Middle frontal gyrus (tissue), 1 donor: Measurements from ENCODE around the gene ADRA2B.

Source experiments
- DNase-seq: peaks from one replicate; pipeline ENCODE4 v3.0.0-alpha.2; 2015; ENCODE audit warnings: low spot score; ENCODE audit errors: extremely low spot score

ADRA2B gene

GRCh38 chr2:96105994-96106715, 10.2 kb downstream of the ADRA2B start:
- no peak for DNase-seq

- DNase-seq, result no peak
Observed at GRCh38 chr2:96105152-96105915, 11.0 kb downstream of the ADRA2B start.

- DNase-seq, result no peak
Observed at GRCh38 chr2:96104487-96104861, 11.9 kb downstream of the ADRA2B start.

GRCh38 chr2:96103761-96104486, 12.4 kb downstream of the ADRA2B start:
- no peak for DNase-seq

GRCh38 chr2:96103187-96103601, 13.2 kb downstream of the ADRA2B start:
- no peak for DNase-seq

GRCh38 chr2:96102596-96103186, 13.7 kb downstream of the ADRA2B start:
- no peak for DNase-seq

GRCh38 chr2:96100893-96101304, 15.5 kb downstream of the ADRA2B start:
- no peak for DNase-seq

- DNase-seq, result no peak
Observed at GRCh38 chr2:96099861-96100798, 16.2 kb downstream of the ADRA2B start.

GRCh38 chr2:96098900-96099590, 17.3 kb downstream of the ADRA2B start:
- DNase-seq, result no peak

- DNase-seq, result no peak
Observed at GRCh38 chr2:96097951-96098823, 18.2 kb downstream of the ADRA2B start.

- DNase-seq, result no peak
Observed at GRCh38 chr2:96097441-96097840, 18.9 kb downstream of the ADRA2B start.

GRCh38 chr2:96095116-96095636, 21.2 kb downstream of the ADRA2B start:
- no peak for DNase-seq

- DNase-seq, result no peak
Observed at GRCh38 chr2:96093528-96093927, 22.8 kb downstream of the ADRA2B start.

- no peak for DNase-seq
Observed at GRCh38 chr2:96092951-96093350, 23.4 kb downstream of the ADRA2B start.

GRCh38 chr2:96092573-96092877, 23.8 kb downstream of the ADRA2B start:
- DNase-seq, result no peak

- DNase-seq, result no peak
Observed at GRCh38 chr2:96091711-96092572, 24.4 kb downstream of the ADRA2B start.

- DNase-seq, result no peak
Observed at GRCh38 chr2:96091141-96091710, 25.1 kb downstream of the ADRA2B start.
